HepG2 (cell line): ENCODE results near the gene CHAF1B.

Experiments
- ARID2 ChIP-seq: sonication (generic); formaldehyde crosslinking; IDR thresholded peaks from 2 replicates; pipeline ENCODE4 v1.8.1; 2022; ENCODE audit warnings: mild to moderate bottlenecking, missing genetic modification reagents, borderline replicate concordance
- CTCF ChIP-seq: sonication (generic); formaldehyde crosslinking; IDR thresholded peaks from 2 replicates; pipeline ENCODE4 v1.5.0; 2020; ENCODE audit warnings: mild to moderate bottlenecking, missing genetic modification reagents, moderate library complexity
- EZH2 ChIP-seq: conservative IDR thresholded peaks from 2 replicates; pipeline ENCODE4 v1.6.1; 2012; ENCODE audit warnings: mild to moderate bottlenecking, low read depth, low read length, moderate library complexity
- FOXK2 ChIP-seq: fragments of 450-650 bp; IDR thresholded peaks from 2 replicates; pipeline ENCODE4 v1.6.1; 2016
- IRF9 ChIP-seq: sonication (generic); formaldehyde crosslinking; IDR thresholded peaks from 2 replicates; pipeline ENCODE4 v1.8.0; 2022; ENCODE audit warnings: missing genetic modification reagents, mild to moderate bottlenecking, borderline replicate concordance
- NFIB ChIP-seq: sonication (generic); formaldehyde crosslinking; IDR thresholded peaks from 2 replicates; pipeline ENCODE4 v1.9.0; 2021; ENCODE audit warnings: missing genetic modification reagents, mild to moderate bottlenecking, borderline replicate concordance
- RFX5 ChIP-seq: IDR thresholded peaks from 2 replicates; pipeline ENCODE4 v1.6.1; 2011; ENCODE audit warnings: low read depth, low read length, improper control_type of control experiment
- SNRNP70 ChIP-seq: fragments of 200-400 bp; formaldehyde crosslinking; IDR thresholded peaks from 2 replicates; pipeline ENCODE4 v1.6.1; 2017; ENCODE audit warnings: mild to moderate bottlenecking, low read depth, low read length, moderate library complexity
- SP140L ChIP-seq: sonication (generic); formaldehyde crosslinking; IDR thresholded peaks from 2 replicates; pipeline ENCODE4 v1.4.0; 2020; ENCODE audit warnings: missing genetic modification reagents, borderline replicate concordance
- ZNF558 ChIP-seq: sonication (generic); formaldehyde crosslinking; IDR thresholded peaks from 2 replicates; pipeline ENCODE4 v1.9.0; 2022; ENCODE audit warnings: mild to moderate bottlenecking, missing genetic modification reagents, borderline replicate concordance

GRCh38 chr21:36396325-36396724 is 11.1 kb downstream of the CHAF1B start:
- TF ChIP-seq SP140L (no peak), SNRNP70 (no peak), IRF9 (no peak), CTCF (CRISPR knock-in tag) (no peak), FOXK2 (no peak), NFIB (CRISPR knock-in tag) (no peak), ARID2 (no peak), EZH2 (no peak), ZNF558 (CRISPR knock-in tag) (no peak), RFX5 (no peak)
